Hepatocyte (in vitro differentiated cells): Measurements from ENCODE around the gene DLGAP4.

Experiments
- CTCF ChIP-seq: fragments of 200-600 bp; sonication (generic); IDR thresholded peaks from 2 replicates; pipeline ENCODE4 v1.5.1; 2016; ENCODE audit warnings: antibody characterized with exemption, mild to moderate bottlenecking; ENCODE audit not compliant: poor library complexity
- EZH2 ChIP-seq: fragments of 200-600 bp; sonication (generic); IDR thresholded peaks from 2 replicates; pipeline ENCODE4 v1.6.1; 2016; ENCODE audit warnings: antibody characterized with exemption, mild to moderate bottlenecking, borderline replicate concordance
- EZH2phosphoT487 ChIP-seq: fragments of 200-600 bp; sonication (generic); IDR thresholded peaks from one replicate; pipeline ENCODE4 v1.6.1; 2018; ENCODE audit warnings: antibody characterized with exemption, mild to moderate bottlenecking, low read depth, moderate library complexity; ENCODE audit not compliant: unreplicated experiment, severe bottlenecking

GRCh38 chr20:36463212-36464061, 157.3 kb downstream of the DLGAP4 start:
- TF ChIP-seq EZH2 (no peak), CTCF (no peak), EZH2phosphoT487 (no peak)
